HCT116 (cell line): ENCODE measurements around the gene SOS1. TPM values are rescaled to one million over a fixed set of nuclear protein-coding genes. Genes with fewer than 3 reads are reported as not detected.

Experiments used
- ATAC-seq: fragments of 200-7000 bp; cut with Tn5 transposase; 2 replicates; pipeline ENCODE4 v1.9.1; 2020; ENCODE audit warnings: mild to moderate bottlenecking, moderate library complexity
- BruUV-seq: library from RNA; stranded (reverse); fragments of 400-500 nt; replicated peaks from 2 replicates; lab custom pipeline; 2021; lab: Mats Ljungman, UMichigan
- CTCF ChIA-PET: fragments of 300-600 bp; sonication (Branson Sonifier 250); formaldehyde crosslinking; loops from one replicate; lab custom pipeline; 2021; ENCODE audit warnings: antibody characterized with exemption; lab: Charles Lee
- POLR2A ChIA-PET: fragments of 300-600, 350-600 bp; sonication (Branson Sonifier 250); formaldehyde crosslinking; loops from one replicate; lab custom pipeline; 2021; ENCODE audit warnings: antibody characterized with exemption; lab: Charles Lee
- RAD21 ChIA-PET, 2 experiments: fragments of 300-600 bp; sonication (Branson Sonifier 250); formaldehyde crosslinking; loops; one replicate each; lab custom pipeline; 2023; ENCODE audit warnings: low total read pairs in 2 of 2; ENCODE audit not compliant: uncharacterized antibody in 2 of 2, unreplicated experiment in 2 of 2, low non-redundant PET in 1 of 2; lab: Charles Lee
- DNase-seq: peaks from one replicate; pipeline ENCODE4 v3.0.0-alpha.2; 2010; ENCODE audit warnings: low read depth, low spot score
- H2AFZ ChIP-seq: fragments of 200-600 bp; shearing (Covaris generic), sonication (generic); 2 replicates; pipeline ENCODE4 v1.6.1; 2017; ENCODE audit warnings: low read depth, mixed run types, mixed read lengths, antibody characterized with exemption, low read length; ENCODE audit not compliant: poor library complexity, severe bottlenecking
- H3K27ac ChIP-seq: 2 replicates; pipeline ENCODE4 v1.5.1; 2012; ENCODE audit warnings: low read depth, low read length
- H3K27me3 ChIP-seq: fragments of 200-600 bp; sonication (generic); 2 replicates; pipeline ENCODE4 v1.6.1; 2016; ENCODE audit warnings: mixed run types, low read length, mixed read lengths; ENCODE audit not compliant: insufficient read depth
- H3K36me3 ChIP-seq, 2 experiments: fragments of 200-500 bp in 1 of 2; fragments of 200-600 bp in 1 of 2; sonication (Bioruptor generic) in 1 of 2; sonication (generic) in 1 of 2; 2 replicates each; pipeline versions ENCODE4 v1.5.1 to v1.6.1; 2014 to 2016; ENCODE audit warnings: low read length in 2 of 2, inconsistent platforms in 1 of 2, mixed read lengths in 1 of 2, mixed run types in 1 of 2; ENCODE audit not compliant: insufficient read depth in 2 of 2, control insufficient read depth in 1 of 2
- H3K4me1 ChIP-seq, 2 experiments: fragments of 200-600 bp in 1 of 2; sonication (generic) in 1 of 2; 2 replicates each; pipeline versions ENCODE4 v1.5.1 to v1.6.1; 2012 to 2017; ENCODE audit warnings: low read length in 2 of 2, inconsistent platforms in 1 of 2, mild to moderate bottlenecking in 1 of 2, mixed read lengths in 1 of 2, mixed run types in 1 of 2, moderate library complexity in 1 of 2; ENCODE audit not compliant: insufficient read depth in 2 of 2, control insufficient read depth in 1 of 2
- H3K4me2 ChIP-seq: fragments of 200-600 bp; sonication (generic); 2 replicates; pipeline ENCODE4 v1.6.1; 2017; ENCODE audit warnings: mixed run types, low read length, mixed read lengths
- H3K4me3 ChIP-seq, 2 experiments: fragments of 200-600 bp in 1 of 2; sonication (generic) in 1 of 2; replicated peaks in 1 of 2; 2 replicates each; pipeline ENCODE4 v1.5.1; 2011 to 2016; ENCODE audit warnings: low read length in 2 of 2, control low read depth in 1 of 2, low read depth in 1 of 2, mild to moderate bottlenecking in 1 of 2, mixed read lengths in 1 of 2, mixed run types in 1 of 2
- H3K79me2 ChIP-seq: fragments of 200-600 bp; sonication (generic); 2 replicates; pipeline ENCODE4 v1.6.1; 2017; ENCODE audit warnings: mild to moderate bottlenecking, mixed run types, low read length, moderate library complexity, mixed read lengths; ENCODE audit not compliant: insufficient read depth
- H3K9ac ChIP-seq: fragments of 200-600 bp; sonication (generic); 2 replicates; pipeline ENCODE4 v1.6.1; 2016; ENCODE audit warnings: low read length, mixed read lengths
- H3K9me2 ChIP-seq: fragments of 200-600 bp; sonication (generic), shearing (Covaris generic); 2 replicates; pipeline ENCODE4 v1.6.1; 2017; ENCODE audit warnings: mixed run types, mild to moderate bottlenecking, moderate library complexity; ENCODE audit not compliant: insufficient read depth
- H3K9me3 ChIP-seq, 2 experiments: fragments of 200-500 bp in 1 of 2; fragments of 200-600 bp in 1 of 2; sonication (Bioruptor generic) in 1 of 2; sonication (generic) in 1 of 2; 2 replicates each; pipeline ENCODE4 v1.6.1; 2014 to 2017; ENCODE audit warnings: low read length in 2 of 2, mixed read lengths in 2 of 2, inconsistent platforms in 1 of 2, low read depth in 1 of 2, mild to moderate bottlenecking in 1 of 2, mixed run types in 1 of 2, moderate library complexity in 1 of 2; ENCODE audit not compliant: control insufficient read depth in 1 of 2, insufficient read depth in 1 of 2
- H4K20me1 ChIP-seq: fragments of 200-600 bp; sonication (generic), shearing (Covaris generic); 2 replicates; pipeline ENCODE4 v1.6.1; 2017; ENCODE audit warnings: mixed run types, mild to moderate bottlenecking, moderate library complexity; ENCODE audit not compliant: insufficient read depth
- CTCF ChIP-seq, 3 experiments: fragments of 200-600 bp in 1 of 3; sonication (generic) in 1 of 3; IDR thresholded peaks in 2 of 3; conservative IDR thresholded peaks in 1 of 3; 2 replicates each; pipeline ENCODE4 v1.5.1; 2012 to 2017; ENCODE audit warnings: low read depth in 2 of 3, low read length in 2 of 3, antibody characterized with exemption in 1 of 3, borderline replicate concordance in 1 of 3, control low read depth in 1 of 3, mild to moderate bottlenecking in 1 of 3, mixed read lengths in 1 of 3, mixed run types in 1 of 3, moderate library complexity in 1 of 3; ENCODE audit not compliant: insufficient read depth in 1 of 3
- ELF1 ChIP-seq: IDR thresholded peaks from 2 replicates; pipeline ENCODE4 v1.6.1; 2012; ENCODE audit warnings: low read depth, borderline replicate concordance
- JUND ChIP-seq: IDR thresholded peaks from 2 replicates; pipeline ENCODE4 v1.6.1; 2012
- REST ChIP-seq: IDR thresholded peaks from 2 replicates; pipeline ENCODE4 v1.6.1; 2012; ENCODE audit warnings: low read depth
- SRF ChIP-seq: IDR thresholded peaks from 2 replicates; pipeline ENCODE4 v1.6.1; 2012; ENCODE audit warnings: low read depth
- YY1 ChIP-seq: IDR thresholded peaks from 2 replicates; pipeline ENCODE4 v1.6.1; 2011; ENCODE audit warnings: low read length, low read depth, moderate library complexity, mild to moderate bottlenecking; ENCODE audit not compliant: insufficient replicate concordance; ENCODE audit errors: extremely low read depth
- ZBTB33 ChIP-seq: IDR thresholded peaks from 2 replicates; pipeline ENCODE4 v1.6.1; 2011; ENCODE audit warnings: mild to moderate bottlenecking, low read length, moderate library complexity; ENCODE audit not compliant: insufficient replicate concordance; ENCODE audit errors: extremely low read depth
- intact Hi-C: fragments of 100-400 bp; cut with micrococcal nuclease; formaldehyde crosslinking; loops from 2 replicates; pipeline ENCODE4 v1.10.0; 2022
- total RNA-seq: library from RNA; stranded (reverse); gene quantifications from one replicate; pipeline ENCODE4 v1.2.1, GENCODE V29; 2021; ENCODE audit not compliant: unreplicated experiment

Gene SOS1
- total RNA-seq, 1 experiment from 2014 or later = 19.4 TPM

- TF ChIP-seq CTCF (IDR thresholded peaks at IDR 0.05 in 2 of 3, conservative IDR thresholded peaks at IDR 0.05 in 1 of 3; ENCODE audit: borderline replicate concordance in 1 of 3, insufficient read depth in 1 of 3, low read depth in 2 of 3, low read length in 2 of 3) (no peak), ZBTB33 (no peak)
- RAD21 ChIA-PET = no interaction called here
- Histone ChIP-seq H2AFZ (no peak overlapping the region), H3K27ac (no peak overlapping the region), H3K27me3 (no peaks in the 10 kb centered on the region), H3K4me1 (no peaks in the 10 kb centered on the region), H3K36me3 (no peaks in the 10 kb centered on the region), H3K9ac (no peak overlapping the region), H3K4me3 (no peak overlapping the region), H3K9me2 (no peaks in the 10 kb centered on the region), H4K20me1 (no peaks in the 10 kb centered on the region), H3K9me3 (no peaks in the 10 kb centered on the region), H3K79me2 (no peaks in the 10 kb centered on the region), H3K4me2 (no peak overlapping the region)
- intact Hi-C loops = no loop called here
- ATAC-seq (no peak), DNase-seq (no peak)
- CTCF ChIA-PET = no interaction called here
- no TSS peak for BruUV-seq
- POLR2A ChIA-PET = no interaction called here
Observed at GRCh38 chr2:38978908-38979307, 141.9 kb downstream of the SOS1 start.

GRCh38 chr2:38978296-38978903 lies 142.5 kb downstream of the SOS1 start:
- Histone ChIP-seq H3K4me2 (no peak overlapping the region), H3K9me3 (no peaks in the 10 kb centered on the region), H2AFZ (no peak overlapping the region), H3K36me3 (no peaks in the 10 kb centered on the region), H3K27ac (no peak overlapping the region), H3K9me2 (no peaks in the 10 kb centered on the region), H4K20me1 (no peaks in the 10 kb centered on the region), H3K9ac (no peak overlapping the region), H3K27me3 (no peaks in the 10 kb centered on the region), H3K79me2 (no peaks in the 10 kb centered on the region), H3K4me1 (no peaks in the 10 kb centered on the region), H3K4me3 (no peak overlapping the region)
- no TSS peak for BruUV-seq
- RAD21 ChIA-PET = no interaction called here
- intact Hi-C loops = no loop called here
- ATAC-seq = no peak
- POLR2A ChIA-PET = no interaction called here
- CTCF ChIA-PET = no interaction called here
- no peak for DNase-seq
- TF ChIP-seq JUND (no peak), YY1 (no peak), REST (no peak), SRF (no peak), ELF1 (no peak), CTCF (IDR thresholded peaks at IDR 0.05 in 2 of 3, conservative IDR thresholded peaks at IDR 0.05 in 1 of 3; ENCODE audit: borderline replicate concordance in 1 of 3, insufficient read depth in 1 of 3, low read depth in 2 of 3, low read length in 2 of 3) (no peak)
